Fibroblast of lung (primary cell): ENCODE measurements around the gene PPP1R2. TPM values are rescaled to one million over a fixed set of nuclear protein-coding genes. Genes with fewer than 3 reads are reported as not detected.
A peak's percentile ranks its signal among the peaks of the same experiment; 100 is the strongest.

Experiments used
- DNase-seq, 2 donors: peaks; one replicate each; pipeline versions ENCODE4 v3.0.0 to v3.0.0-alpha.2; 2010; ENCODE audit warnings: low read depth in 2 of 2
- H2AFZ ChIP-seq: 2 replicates; pipeline ENCODE4 v1.5.1; 2012; ENCODE audit warnings: low read length, control low read depth, inconsistent platforms
- H3K27ac ChIP-seq: 2 replicates; pipeline ENCODE4 v1.5.1; 2011; ENCODE audit warnings: low read length, control low read depth; ENCODE audit not compliant: insufficient read depth
- H3K27me3 ChIP-seq: 2 replicates; pipeline ENCODE4 v1.5.1; 2011; ENCODE audit warnings: mild to moderate bottlenecking, low read length; ENCODE audit not compliant: control insufficient read depth, insufficient read depth
- H3K36me3 ChIP-seq: 2 replicates; pipeline ENCODE4 v1.5.1; 2011; ENCODE audit warnings: low read length; ENCODE audit not compliant: control insufficient read depth, insufficient read depth
- H3K4me1 ChIP-seq: 2 replicates; pipeline ENCODE4 v1.5.1; 2011; ENCODE audit warnings: low read length; ENCODE audit not compliant: control insufficient read depth, insufficient read depth; ENCODE audit errors: extremely low read depth
- H3K4me2 ChIP-seq: 2 replicates; pipeline ENCODE4 v1.5.1; 2011; ENCODE audit warnings: low read length, control low read depth; ENCODE audit not compliant: insufficient read depth; ENCODE audit errors: extremely low read depth
- H3K4me3 ChIP-seq, 4 experiments: fragments of 200-600 bp in 1 of 4; sonication (generic) in 1 of 4; replicated peaks in 1 of 4; 2 replicates each; pipeline ENCODE4 v1.5.1; 2011 to 2016; ENCODE audit warnings: low read length in 4 of 4, low read depth in 3 of 4, mild to moderate bottlenecking in 3 of 4, control low read depth in 2 of 4, inconsistent platforms in 1 of 4, mixed read lengths in 1 of 4; ENCODE audit not compliant: insufficient read depth in 1 of 4; ENCODE audit errors: control extremely low read depth in 1 of 4
- H3K79me2 ChIP-seq: 2 replicates; pipeline ENCODE4 v1.5.1; 2012; ENCODE audit warnings: mild to moderate bottlenecking, low read length, inconsistent platforms; ENCODE audit not compliant: control insufficient read depth, insufficient read depth
- H3K9ac ChIP-seq: 2 replicates; pipeline ENCODE4 v1.5.1; 2011; ENCODE audit warnings: mild to moderate bottlenecking, low read length, control low read depth; ENCODE audit not compliant: insufficient read depth
- H3K9me3 ChIP-seq: 2 replicates; pipeline ENCODE4 v1.5.1; 2012; ENCODE audit warnings: low read depth, low read length; ENCODE audit not compliant: control insufficient read depth, insufficient read depth
- H4K20me1 ChIP-seq: 2 replicates; pipeline ENCODE4 v1.5.1; 2011; ENCODE audit warnings: low read length; ENCODE audit not compliant: control insufficient read depth, insufficient read depth; ENCODE audit errors: extremely low read depth
- CTCF ChIP-seq, 2 donors: IDR thresholded peaks in 1 of 2; conservative IDR thresholded peaks in 1 of 2; 1 replicate in 1 of 2; 2 replicates in 1 of 2; pipeline ENCODE4 v1.5.1; 2011 to 2012; ENCODE audit warnings: low read length in 2 of 2, control low read depth in 1 of 2, inconsistent platforms in 1 of 2, low read depth in 1 of 2, mild to moderate bottlenecking in 1 of 2
- EZH2 ChIP-seq: IDR thresholded peaks from 2 replicates; pipeline ENCODE4 v1.5.1; 2012; ENCODE audit warnings: low read length, control low read depth, mild to moderate bottlenecking; ENCODE audit errors: missing control alignments
- polyA plus RNA-seq, 2 donors: library from polyadenylated mRNA; depleted of rRNA in 1 of 2; stranded (reverse) in 1 of 2; unstranded in 1 of 2; fragments of >200 nt; gene quantifications; 2 replicates each; pipeline ENCODE4 v1.2.1, GENCODE V29; 2011 to 2012; ENCODE audit warnings: missing spikeins in 1 of 2
- total RNA-seq: library from RNA; depleted of rRNA; stranded (reverse); fragments of >200 nt; gene quantifications from 2 replicates; pipeline ENCODE4 v1.2.1, GENCODE V29; 2014

PPP1R2 gene
- total and polyA plus RNA-seq, 2 donors (not counting 1 experiment from before 2014, with no cell fraction given) = 28.9 to 134 TPM

DNA sequence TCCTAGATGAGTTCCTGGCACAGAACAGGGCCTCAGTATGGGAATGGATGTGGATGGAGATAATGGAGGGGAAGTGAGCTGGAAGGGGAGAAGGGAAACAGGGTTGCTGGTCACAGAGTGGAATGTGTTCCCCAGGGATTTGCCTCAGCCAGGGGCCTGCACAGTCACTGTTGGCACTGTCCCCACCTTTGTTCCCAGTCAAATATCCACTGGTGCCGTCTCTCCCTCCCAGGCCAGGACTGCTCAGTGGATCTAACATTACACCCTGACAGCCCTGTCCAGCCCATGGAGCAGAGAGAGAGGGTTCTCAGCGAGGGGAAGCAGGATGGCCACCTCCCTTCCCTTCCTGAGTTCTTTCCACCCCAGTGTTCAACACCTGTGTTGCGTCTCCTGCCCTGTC, 1.5 kb upstream of the PPP1R2 start:
- Histone ChIP-seq H3K9me3 (no peaks in the 10 kb centered on the region), H2AFZ (no peak overlapping the region), H4K20me1 (no peaks in the 10 kb centered on the region), H3K27ac (no peak overlapping the region), H3K36me3 (no peaks in the 10 kb centered on the region), H3K9ac (no peak overlapping the region), H3K27me3 (no peaks in the 10 kb centered on the region), H3K79me2 (peaks cover 27% of the 10 kb centered on the region), H3K4me1 (peaks cover 7% of the 10 kb centered on the region), H3K4me3 (no peak overlapping the region), H3K4me2 (no peak overlapping the region)
- no peak for DNase-seq
- TF ChIP-seq CTCF (conservative IDR thresholded peaks at IDR 0.05 in 1 of 2, IDR thresholded peaks at IDR 0.05 in 1 of 2; ENCODE audit: low read depth in 1 of 2, low read length in 2 of 2) = no peak
- TF ChIP-seq EZH2 = no peak

DNA sequence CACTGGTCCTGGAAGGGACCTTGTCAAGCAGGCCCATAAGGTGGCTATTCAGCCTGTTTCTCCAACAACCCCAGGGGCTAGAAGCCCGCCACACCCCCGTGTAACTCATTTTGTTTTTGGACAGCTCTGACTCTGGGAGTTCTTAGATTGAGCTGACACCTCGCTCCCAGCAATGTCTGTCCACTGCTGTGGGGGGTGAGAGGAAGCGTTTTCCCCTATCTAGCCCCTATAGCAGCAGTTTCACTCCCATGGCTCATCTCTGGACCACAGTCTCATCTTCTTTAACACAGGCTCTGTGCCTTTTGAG, 1.1 kb upstream of the PPP1R2 start:
- no peaks in the 10 kb centered on the region for H3K27me3 ChIP-seq
- no peak for DNase-seq
- H3K4me2 ChIP-seq = no peak overlapping the region
- H3K9ac ChIP-seq = no peak overlapping the region
- peaks cover 7% of the 10 kb centered on the region for H3K4me1 ChIP-seq
- H4K20me1 ChIP-seq = no peaks in the 10 kb centered on the region
- peaks cover 30% of the 10 kb centered on the region for H3K79me2 ChIP-seq
- no peak overlapping the region for H2AFZ ChIP-seq
- H3K36me3 ChIP-seq = no peaks in the 10 kb centered on the region
- H3K27ac ChIP-seq = no peak overlapping the region
- H3K9me3 ChIP-seq = no peaks in the 10 kb centered on the region
- no peak overlapping the region for H3K4me3 ChIP-seq
- no peak for TF ChIP-seq CTCF (conservative IDR thresholded peaks at IDR 0.05 in 1 of 2, IDR thresholded peaks at IDR 0.05 in 1 of 2; ENCODE audit: low read depth in 1 of 2, low read length in 2 of 2)
- TF ChIP-seq EZH2 = no peak

DNA sequence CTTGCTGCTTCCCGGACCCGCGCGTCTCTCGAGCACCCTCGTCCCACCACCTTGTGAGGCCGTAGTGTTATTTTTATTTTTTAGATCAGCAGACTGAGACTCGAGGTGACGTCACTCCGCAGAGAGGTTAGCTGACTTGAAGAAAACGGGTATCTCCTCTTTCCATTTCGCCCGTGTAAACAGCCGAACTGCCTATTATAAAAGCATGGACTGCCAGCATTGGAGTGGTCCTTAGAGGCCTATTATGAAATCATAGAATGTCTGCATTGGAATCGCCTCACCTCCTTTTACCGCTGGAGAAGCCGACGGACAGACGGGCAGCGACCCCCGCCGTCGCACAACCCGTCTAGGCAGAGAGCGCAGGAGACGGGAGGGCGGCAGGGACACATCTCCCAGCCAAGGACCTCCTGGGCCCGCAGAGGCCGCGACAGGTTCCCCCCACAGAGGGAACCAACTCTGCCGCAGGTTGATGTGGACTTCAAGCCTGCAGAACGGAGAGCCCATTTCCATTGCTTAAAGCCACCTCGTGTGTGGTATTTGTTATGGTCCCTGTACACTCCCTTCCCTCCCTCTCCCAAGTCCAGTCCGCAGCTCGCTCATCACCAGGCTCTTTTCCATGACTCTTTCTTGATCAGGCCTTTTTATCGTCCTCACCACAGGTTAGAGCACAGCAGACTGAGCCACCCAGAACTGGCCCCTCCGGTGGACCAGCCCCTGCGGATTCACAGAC, 540 bp upstream of the PPP1R2 start:
- Histone ChIP-seq H2AFZ (peak overlapping the region; percentile 87), H3K4me1 (peaks cover 7% of the 10 kb centered on the region), H3K4me2 (peak overlapping the region; percentile 73), H3K4me3 (peak overlapping the region; percentile 70 to 91 (median 78)), H3K79me2 (peaks cover 33% of the 10 kb centered on the region), H3K36me3 (no peaks in the 10 kb centered on the region), H3K9ac (peak overlapping the region; percentile 48), H3K27me3 (no peaks in the 10 kb centered on the region), H3K9me3 (no peaks in the 10 kb centered on the region), H3K27ac (no peak overlapping the region), H4K20me1 (no peaks in the 10 kb centered on the region)
- no peak for TF ChIP-seq EZH2
- no peak for TF ChIP-seq CTCF (conservative IDR thresholded peaks at IDR 0.05 in 1 of 2, IDR thresholded peaks at IDR 0.05 in 1 of 2; ENCODE audit: low read depth in 1 of 2, low read length in 2 of 2)
- peak in 1 of 2 donors; percentile 19 for DNase-seq
